ENCODE results near the gene EXO5.
"Not testable (repeated sequence)": the region's sequence is repeated elsewhere in the genome, so short reads cannot be mapped to it uniquely, and the experiment has no call there.

The EXO5 gene

DNA sequence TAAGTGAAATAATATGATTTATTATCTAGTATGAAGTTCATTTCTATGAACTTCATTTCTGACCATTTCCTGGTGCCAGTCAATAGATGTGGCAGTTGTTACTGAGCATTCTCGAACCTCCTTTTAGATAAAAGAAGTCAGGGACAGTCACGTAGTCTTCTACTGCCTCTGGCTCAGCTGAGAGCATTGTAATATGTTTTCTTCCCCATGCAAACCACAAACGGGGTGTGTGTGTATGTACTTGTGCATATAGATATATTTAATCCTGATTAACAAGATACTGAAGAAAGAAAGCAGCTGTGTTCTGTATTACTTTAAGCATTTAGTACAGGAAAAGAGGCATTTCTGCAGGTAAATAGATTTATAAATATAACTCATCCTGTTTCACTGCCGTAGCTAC lies 44.5 kb downstream of the EXO5 start:
- no peak for DNase-seq

DNA sequence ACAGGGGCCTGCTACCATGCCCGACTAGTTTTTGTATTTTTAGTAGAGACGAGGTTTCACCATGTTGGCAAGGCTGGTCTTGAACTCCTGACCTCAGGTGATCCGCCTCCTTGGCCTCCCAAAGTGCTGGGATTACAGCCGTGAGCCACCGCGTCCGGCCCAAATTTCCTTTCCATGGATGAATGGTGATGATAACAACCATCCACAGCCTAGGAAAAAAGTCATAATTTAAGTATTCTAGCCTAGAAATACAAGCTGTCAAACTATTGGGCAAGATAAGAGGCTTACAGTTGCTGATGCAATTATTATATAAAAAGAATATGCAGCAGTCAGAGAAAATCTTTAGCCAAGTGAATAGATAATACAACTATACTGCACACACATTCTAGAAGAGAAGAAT lies 46.2 kb downstream of the EXO5 start:
- not testable (repeated sequence) for DNase-seq

DNA sequence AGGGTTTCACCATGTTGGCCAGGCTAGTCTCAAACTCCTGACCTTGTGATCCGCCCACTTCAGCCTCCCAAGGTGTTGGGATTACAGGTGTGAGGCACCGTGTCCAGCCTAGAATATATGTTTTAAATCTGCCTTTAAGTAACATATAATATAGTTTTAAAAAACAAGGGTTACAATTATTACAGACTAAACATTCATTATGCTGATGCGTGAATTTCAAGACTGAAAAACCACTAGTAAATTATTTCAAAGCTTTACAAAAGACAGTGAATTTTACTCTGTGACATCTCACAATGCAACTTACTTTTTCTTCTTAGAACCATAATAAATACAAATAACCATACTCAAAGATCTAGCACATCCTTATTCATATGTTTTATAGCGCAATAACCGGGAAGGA lies 47.6 kb downstream of the EXO5 start:
- no peak for DNase-seq

DNA sequence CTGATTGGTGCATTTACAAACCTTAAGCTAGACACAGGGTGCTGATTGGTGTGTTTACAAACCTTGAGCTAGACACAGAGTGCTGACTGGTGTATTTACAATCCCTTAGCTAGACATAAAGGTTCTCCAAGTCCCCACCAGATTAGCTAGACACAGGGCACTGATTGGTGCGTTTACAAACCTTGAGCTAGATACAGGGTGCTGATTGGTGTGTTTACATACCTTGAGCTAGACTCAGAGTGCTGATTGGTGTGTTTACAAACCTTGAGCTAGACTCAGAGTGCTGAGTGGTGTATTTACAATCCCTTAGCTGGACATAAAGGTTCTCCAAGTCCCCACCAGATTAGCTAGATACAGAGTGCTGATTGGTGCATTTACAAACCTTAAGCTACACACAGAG lies 49.7 kb downstream of the EXO5 start:
- not testable (repeated sequence) for DNase-seq

DNA sequence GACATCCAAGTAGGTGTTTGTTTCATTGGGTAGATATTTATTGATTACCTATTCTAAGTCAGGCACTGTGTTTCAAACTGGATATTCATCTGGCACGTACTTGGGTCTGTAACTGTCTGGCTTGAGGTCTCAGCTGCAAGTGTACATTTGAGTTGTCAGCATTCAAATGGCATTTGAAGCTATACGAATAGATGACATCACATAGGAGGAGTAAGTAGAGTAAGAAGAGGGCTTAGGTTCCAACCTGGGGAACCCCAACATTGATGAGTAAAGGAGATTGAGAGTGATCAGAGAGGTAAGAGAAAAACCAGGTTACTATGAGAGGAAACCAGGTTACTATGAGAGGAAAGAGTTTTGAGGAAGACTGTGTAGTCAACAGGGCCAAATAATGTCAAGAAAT lies 53.6 kb downstream of the EXO5 start:
- no peak for DNase-seq

GRCh38 chr1:40563266-40563665 lies 54.7 kb downstream of the EXO5 start:
- no peak for DNase-seq

- no peak for DNase-seq
Observed at GRCh38 chr1:40564506-40564905, 55.9 kb downstream of the EXO5 start.

- no peak for DNase-seq
Observed at GRCh38 chr1:40564913-40565312, 56.3 kb downstream of the EXO5 start.

Measured in right kidney (tissue), 1 donor.